Left renal pelvis (tissue), 4 donors: Measurements from ENCODE around the gene CD96. TPM values are rescaled to one million over a fixed set of nuclear protein-coding genes. Genes with fewer than 3 reads are reported as not detected.
"Not testable (repeated sequence)": the region's sequence is repeated elsewhere in the genome, so short reads cannot be mapped to it uniquely, and the experiment has no call there.

Source experiments
- DNase-seq, 4 donors: peaks; one replicate each; pipeline ENCODE4 v3.0.0-alpha.2; 2013; ENCODE audit warnings: low read depth in 4 of 4, low spot score in 3 of 4
- polyA plus RNA-seq, 4 donors: library from polyadenylated mRNA; unstranded; fragments of 120-200 nt; gene quantifications; one replicate each; pipeline ENCODE4 v1.2.1, GENCODE V29; 2013; ENCODE audit not compliant: insufficient read length in 4 of 4

The CD96 gene
- polyA plus RNA-seq, 4 donors = 0.60 to 2.9 (median 1.6) TPM

DNA sequence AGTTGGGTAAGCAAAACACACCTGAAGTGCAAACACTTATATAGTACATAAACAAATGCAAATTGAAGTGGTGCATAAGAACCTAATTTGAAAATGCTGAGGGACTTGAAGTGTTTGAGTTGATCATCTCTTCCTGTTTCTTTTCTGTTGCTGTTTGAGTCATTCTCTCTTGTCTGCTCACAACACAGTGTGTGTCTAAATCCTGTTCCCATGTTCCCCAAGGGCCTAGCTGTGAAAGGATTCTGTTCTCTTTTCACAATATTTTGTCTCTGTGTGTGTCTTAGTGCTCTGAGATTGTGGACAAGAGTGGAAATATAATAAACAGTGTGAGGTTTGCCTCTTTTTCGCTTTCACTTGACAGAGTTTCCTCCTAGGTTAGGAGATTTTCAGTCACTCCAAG lies 6.1 kb downstream of the CD96 start:
- DNase-seq = no peak

- no peak for DNase-seq
These were observed 6.8 kb downstream of the CD96 start for GRCh38 chr3:111548756-111549155.

DNA sequence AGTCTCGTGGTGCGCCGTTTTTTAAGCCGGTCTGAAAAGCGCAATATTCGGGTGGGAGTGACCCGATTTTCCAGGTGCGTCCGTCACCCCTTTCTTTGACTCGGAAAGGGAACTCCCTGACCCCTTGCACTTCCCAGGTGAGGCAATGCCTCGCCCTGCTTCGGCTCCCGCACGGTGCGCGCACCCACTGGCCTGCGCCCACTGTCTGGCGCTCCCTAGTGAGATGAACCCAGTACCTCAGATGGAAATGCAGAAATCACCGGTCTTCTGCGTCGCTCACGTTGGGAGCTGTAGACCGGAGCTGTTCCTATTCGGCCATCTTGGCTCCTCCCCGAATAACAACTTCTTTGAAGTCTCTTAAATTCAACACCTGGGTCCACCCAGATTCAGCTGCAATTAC lies 19.9 kb downstream of the CD96 start:
- not testable (repeated sequence) for DNase-seq

DNA sequence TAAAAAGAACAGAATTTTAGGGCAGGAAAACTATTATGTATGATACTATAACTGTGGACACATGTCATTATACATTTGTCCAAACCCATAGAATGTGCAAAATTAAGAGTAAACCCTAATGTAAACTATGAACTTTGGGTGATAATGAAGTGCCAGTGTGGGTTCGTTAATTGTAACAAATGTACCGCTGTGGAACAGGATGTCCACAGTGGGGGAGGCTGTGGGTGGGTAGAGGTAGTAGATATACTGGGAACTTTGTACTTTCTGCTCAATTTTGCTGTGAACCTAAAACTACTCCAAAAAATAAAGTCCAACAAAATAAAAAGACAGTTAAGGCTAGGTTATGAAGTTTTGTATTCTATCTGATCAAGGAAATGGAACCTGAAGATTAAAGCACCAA lies 24.8 kb downstream of the CD96 start:
- no peak for DNase-seq

GRCh38 chr3:111568355-111568754 lies 26.4 kb downstream of the CD96 start:
- no peak for DNase-seq

GRCh38 chr3:111568911-111569310 lies 26.9 kb downstream of the CD96 start:
- no peak for DNase-seq

DNA sequence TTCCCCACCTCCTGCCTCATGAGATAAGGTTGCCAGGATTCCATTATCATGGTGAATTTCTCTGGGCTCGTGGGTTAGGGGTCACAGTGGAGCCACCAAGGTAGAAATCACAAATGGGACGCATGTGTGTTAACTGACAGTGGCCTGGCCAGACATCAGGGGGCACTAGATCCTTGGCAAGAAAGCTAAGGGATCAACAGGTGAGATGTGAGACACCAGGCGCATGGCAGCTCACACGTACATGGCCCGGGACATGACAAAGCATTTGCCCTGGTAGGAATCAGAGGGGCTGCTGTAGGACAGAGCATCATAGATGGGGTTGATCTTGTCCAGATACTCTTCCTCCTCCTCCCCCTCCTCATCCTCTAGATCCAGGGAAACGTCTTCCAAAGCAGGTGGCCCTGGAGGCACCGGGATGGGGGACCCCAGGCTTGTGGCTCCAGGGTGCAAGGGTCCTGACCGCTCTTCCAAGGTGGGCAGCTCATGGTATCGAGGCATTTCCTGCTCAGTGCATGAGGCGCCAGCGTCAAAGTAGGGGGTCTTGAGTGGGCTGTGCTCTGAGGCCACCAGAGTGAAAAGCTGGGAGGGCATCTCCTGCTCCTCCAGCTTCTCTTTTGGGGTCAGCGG lies 28.5 kb downstream of the CD96 start:
- no peak for DNase-seq

DNA sequence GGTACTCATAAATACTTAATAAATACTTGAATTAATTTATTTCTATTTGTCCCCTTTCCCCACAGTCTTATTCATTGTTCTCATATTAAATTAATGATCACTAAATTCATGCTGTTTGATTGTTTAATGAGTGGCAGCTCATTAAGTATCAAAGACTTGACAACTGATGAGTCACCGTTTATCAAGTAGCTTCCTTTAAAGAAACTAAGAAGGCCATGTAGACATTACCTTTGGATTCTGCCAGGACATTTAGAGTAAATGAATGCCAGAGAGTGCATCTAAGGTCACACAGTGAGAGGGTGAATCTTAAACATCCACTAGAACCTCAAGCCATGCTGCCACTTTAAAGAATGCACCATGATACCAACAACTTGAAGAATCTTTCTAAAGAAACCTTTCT lies 29.3 kb downstream of the CD96 start:
- no peak for DNase-seq

- DNase-seq = no peak
These were observed 30.0 kb downstream of the CD96 start for GRCh38 chr3:111571907-111572460.

GRCh38 chr3:111577113-111577512 lies 35.1 kb downstream of the CD96 start:
- DNase-seq = no peak

DNA sequence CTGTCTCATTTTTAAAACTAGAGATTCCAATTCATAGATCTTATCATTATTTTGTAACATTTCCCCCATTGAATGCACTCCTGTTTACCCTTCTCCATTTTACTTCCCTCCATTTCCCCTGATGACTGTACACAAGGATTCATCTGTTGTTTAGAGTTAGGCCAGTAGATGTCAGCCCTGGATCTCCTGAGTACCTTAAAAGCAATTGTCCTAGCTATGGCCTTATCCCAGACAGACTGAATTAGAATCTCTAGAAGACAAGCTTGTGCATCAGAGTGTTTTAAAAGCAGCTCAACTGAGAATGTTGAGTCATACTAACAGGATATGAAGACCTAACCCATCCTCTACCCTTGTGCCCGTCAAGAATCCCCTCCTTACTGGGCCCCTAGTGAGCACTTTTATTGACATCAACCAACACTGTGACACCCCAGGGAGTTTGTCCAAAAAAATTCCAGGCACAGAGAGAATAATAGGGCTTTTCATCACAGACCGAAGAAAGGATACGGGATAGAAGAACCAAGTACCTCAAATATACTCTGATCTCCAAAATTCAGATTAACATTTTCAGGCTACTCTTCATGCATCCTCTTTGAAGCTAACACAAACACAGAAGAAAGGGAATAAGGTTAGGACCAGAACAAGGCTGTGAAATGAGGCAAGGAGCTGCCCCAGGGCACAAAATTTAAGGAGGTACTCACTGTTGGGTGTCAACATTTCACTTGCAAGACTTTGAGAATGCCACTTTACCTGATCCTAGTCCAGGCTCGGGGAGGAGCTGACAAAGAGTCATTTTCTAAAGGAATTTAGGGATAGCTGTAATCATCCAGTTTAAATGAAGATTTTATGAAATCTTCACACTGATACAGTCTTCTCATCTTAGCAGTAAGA lies 36.0 kb downstream of the CD96 start:
- peak in 1 of 4 donors; percentile 7 for DNase-seq

- DNase-seq = no peak
These were observed 36.9 kb downstream of the CD96 start for GRCh38 chr3:111578867-111579266.

GRCh38 chr3:111579495-111579894 lies 37.5 kb downstream of the CD96 start:
- no peak for DNase-seq

GRCh38 chr3:111581403-111582119 lies 39.6 kb downstream of the CD96 start:
- no peak for DNase-seq

GRCh38 chr3:111582120-111582474 lies 40.1 kb downstream of the CD96 start:
- no peak for DNase-seq

GRCh38 chr3:111584744-111585143 lies 42.7 kb downstream of the CD96 start:
- DNase-seq = no peak

- no peak for DNase-seq
These were observed 43.2 kb downstream of the CD96 start for GRCh38 chr3:111585217-111585616.

DNA sequence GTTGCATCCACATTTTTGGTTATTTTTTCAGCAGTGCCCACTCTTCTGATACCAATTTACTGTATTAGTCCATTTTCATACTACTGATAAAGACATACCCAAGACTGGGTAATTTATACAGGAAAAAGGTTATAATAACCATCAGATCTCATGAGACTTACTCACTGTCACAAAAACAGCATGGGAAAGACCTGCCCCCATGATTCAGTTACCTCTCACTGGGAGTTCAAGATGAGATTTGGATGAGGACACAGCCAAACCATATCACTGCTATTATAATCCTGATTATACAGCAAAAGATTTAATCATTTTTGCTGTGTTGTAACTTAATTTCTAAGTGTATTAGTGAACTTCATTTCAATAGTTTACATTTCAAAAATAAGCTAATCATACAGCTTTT lies 46.5 kb downstream of the CD96 start:
- DNase-seq = no peak

DNA sequence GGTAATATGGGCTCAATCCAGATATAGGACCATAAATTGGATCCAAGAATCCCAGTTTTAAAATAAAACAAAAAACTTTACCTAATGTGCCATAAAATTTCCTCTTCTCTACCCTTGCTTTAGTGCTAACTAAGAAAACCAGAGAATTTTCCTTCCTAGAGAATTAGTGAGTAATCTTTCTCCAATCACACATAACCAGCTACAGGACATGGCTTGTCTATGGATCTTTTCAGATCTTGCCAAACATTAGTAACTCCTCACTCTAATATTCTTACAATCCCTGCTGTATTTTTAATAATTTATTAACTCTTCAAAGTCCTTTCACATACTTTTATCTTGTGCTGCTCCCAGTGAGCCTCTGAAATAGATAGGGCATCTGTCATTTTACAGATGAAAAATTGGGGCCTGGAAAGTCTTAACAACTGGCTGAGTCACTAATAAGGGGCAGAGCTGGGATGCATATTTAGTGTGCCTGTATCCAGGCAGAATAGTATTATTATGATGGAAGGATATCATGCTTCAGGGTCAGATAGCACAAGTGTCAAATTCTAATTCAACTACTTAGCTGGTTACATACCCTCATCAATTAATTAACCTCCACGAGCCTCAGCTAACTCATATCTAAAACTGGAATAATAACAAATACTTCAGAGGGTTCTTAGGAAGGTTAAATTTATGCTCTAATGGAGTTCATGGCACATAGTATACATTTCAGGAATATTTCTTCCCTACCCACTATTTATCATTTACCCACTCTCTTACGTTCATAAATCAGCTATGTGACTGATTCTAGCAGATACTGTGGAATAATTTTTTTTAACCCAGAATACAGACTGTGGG lies 47.5 kb downstream of the CD96 start:
- DNase-seq = no peak

DNA sequence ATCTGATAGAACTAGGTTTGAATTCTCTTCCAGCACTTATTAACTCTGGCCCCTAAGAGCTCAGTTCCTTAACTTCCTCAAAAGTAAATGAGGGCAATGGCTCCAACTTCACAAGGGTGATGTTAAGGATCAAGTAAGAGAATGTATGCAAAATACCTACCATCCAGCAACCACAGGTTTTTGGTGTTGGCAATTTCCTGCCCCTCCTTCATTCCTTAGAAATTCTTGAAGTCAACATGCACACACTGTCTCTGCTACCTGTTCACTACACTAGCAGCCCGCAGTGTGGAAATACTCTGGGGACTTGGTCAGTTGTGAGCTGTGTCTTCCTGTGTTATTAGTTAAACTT lies 48.1 kb downstream of the CD96 start:
- no peak for DNase-seq

DNA sequence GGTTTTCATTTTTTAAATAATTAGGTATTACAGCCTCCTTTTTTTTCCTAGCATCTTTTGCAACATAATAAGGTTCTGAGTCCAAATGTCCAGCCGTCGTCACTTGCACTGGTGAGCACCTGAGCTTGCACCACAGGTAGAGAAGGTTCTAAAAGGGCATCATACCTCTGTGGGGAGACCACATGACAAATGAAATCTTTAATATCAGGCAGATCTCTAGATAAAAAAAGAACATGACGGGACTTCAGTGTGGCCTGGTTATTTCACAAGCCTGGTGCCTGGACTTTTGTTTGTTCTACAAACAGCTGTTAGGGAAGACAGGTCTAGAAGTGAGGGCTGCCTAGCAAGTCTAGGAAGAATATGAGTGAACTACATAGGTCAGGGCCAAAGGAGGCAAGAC lies 49.6 kb downstream of the CD96 start:
- no peak for DNase-seq
